HepG2 (cell line): ENCODE data around the gene ZNF683. TPM values are rescaled to one million over a fixed set of nuclear protein-coding genes. Genes with fewer than 3 reads are reported as not detected.

ENCODE experiments used
- AHDC1 ChIP-seq: sonication (generic); formaldehyde crosslinking; IDR thresholded peaks from 2 replicates; pipeline ENCODE4 v1.5.1; 2020; ENCODE audit warnings: mild to moderate bottlenecking, missing genetic modification reagents, borderline replicate concordance
- BCL6 ChIP-seq: IDR thresholded peaks from 2 replicates; pipeline ENCODE4 v1.6.1; 2016; ENCODE audit warnings: missing genetic modification reagents, missing compliant biosample characterization
- CBX5 ChIP-seq: sonication (generic); formaldehyde crosslinking; IDR thresholded peaks from 2 replicates; pipeline ENCODE4 v1.4.0; 2020; ENCODE audit warnings: missing genetic modification reagents, borderline replicate concordance
- HNF4A ChIP-seq: sonication (generic); formaldehyde crosslinking; IDR thresholded peaks from 2 replicates; pipeline ENCODE4 v1.4.0; 2020; ENCODE audit warnings: missing genetic modification reagents
- HOXA3 ChIP-seq: sonication (generic); formaldehyde crosslinking; IDR thresholded peaks from 2 replicates; pipeline ENCODE4 v1.5.0; 2020; ENCODE audit warnings: missing genetic modification reagents
- KAT8 ChIP-seq: IDR thresholded peaks from 2 replicates; pipeline ENCODE4 v1.6.1; 2016; ENCODE audit warnings: missing genetic modification reagents, missing compliant biosample characterization
- NCOA2 ChIP-seq: sonication (generic); formaldehyde crosslinking; IDR thresholded peaks from 2 replicates; pipeline ENCODE4 v1.8.0; 2022; ENCODE audit warnings: inconsistent platforms
- PHF21A ChIP-seq: sonication (generic); formaldehyde crosslinking; IDR thresholded peaks from 2 replicates; pipeline ENCODE4 v1.5.0; 2020; ENCODE audit warnings: mild to moderate bottlenecking, missing genetic modification reagents
- RORA ChIP-seq: sonication (generic); formaldehyde crosslinking; IDR thresholded peaks from 2 replicates; pipeline ENCODE4 v1.5.0; 2020; ENCODE audit warnings: mild to moderate bottlenecking, missing genetic modification reagents, moderate library complexity
- SATB2 ChIP-seq: sonication (generic); formaldehyde crosslinking; IDR thresholded peaks from 2 replicates; pipeline ENCODE4 v1.5.0; 2020; ENCODE audit warnings: missing genetic modification reagents
- SMARCC2 ChIP-seq: fragments of 450-650 bp; IDR thresholded peaks from 2 replicates; pipeline ENCODE4 v1.6.1; 2017; ENCODE audit warnings: antibody characterized with exemption, mild to moderate bottlenecking
- ZGPAT ChIP-seq: IDR thresholded peaks from 2 replicates; pipeline ENCODE4 v1.6.1; 2016; ENCODE audit warnings: mild to moderate bottlenecking
- ZNF263 ChIP-seq: sonication (generic); formaldehyde crosslinking; IDR thresholded peaks from 2 replicates; pipeline ENCODE4 v1.4.0; 2020; ENCODE audit warnings: missing genetic modification reagents
- ZNF33A ChIP-seq: sonication (generic); formaldehyde crosslinking; IDR thresholded peaks from 2 replicates; pipeline ENCODE4 v1.5.1; 2020; ENCODE audit warnings: missing genetic modification reagents, mild to moderate bottlenecking, moderate library complexity, borderline replicate concordance
- ZNF431 ChIP-seq: sonication (generic); formaldehyde crosslinking; IDR thresholded peaks from 2 replicates; pipeline ENCODE4 v1.9.0; 2022; ENCODE audit warnings: missing genetic modification reagents, low read depth, mild to moderate bottlenecking, borderline replicate concordance
- polyA plus RNA-seq, 8 experiments: library from polyadenylated mRNA; depleted of rRNA in 3 of 8; stranded (reverse) in 7 of 8; unstranded in 1 of 8; fragments of >200 nt; fragmentation: Illumina TruSeq in 4 of 8; extraction: Trizol in 4 of 8; gene quantifications; 2 replicates each; pipeline versions ENCODE4 v1.2.1 to v1.2.3, GENCODE V29; 2011 to 2016; ENCODE audit warnings: low read depth in 4 of 8, missing spikeins in 1 of 8, mixed read lengths in 1 of 8; ENCODE audit not compliant: insufficient read depth in 1 of 8
- total RNA-seq, 5 experiments: library from RNA; depleted of rRNA; stranded (reverse); fragments of >200 nt; fragmentation: Illumina TruSeq; extraction: Trizol; gene quantifications; 2 replicates each; pipeline ENCODE4 v1.2.3, GENCODE V29; 2016; ENCODE audit warnings: low read depth in 1 of 5
- TF ChIP-seq, protein P1 (sequence below): sonication (generic); formaldehyde crosslinking; IDR thresholded peaks from 2 replicates; pipeline ENCODE4 v1.4.0; 2020; ENCODE audit warnings: missing genetic modification reagents
- TF ChIP-seq, protein P2 (sequence below): sonication (generic); formaldehyde crosslinking; IDR thresholded peaks from 2 replicates; pipeline ENCODE4 v1.5.1; 2020; ENCODE audit warnings: mild to moderate bottlenecking, moderate library complexity, missing genetic modification reagents
- TF ChIP-seq, protein P3 (sequence below): sonication (generic); formaldehyde crosslinking; IDR thresholded peaks from 2 replicates; pipeline ENCODE4 v1.5.1; 2020; ENCODE audit warnings: mild to moderate bottlenecking, missing genetic modification reagents, moderate library complexity

The ZNF683 gene
- total and polyA plus RNA-seq, 2 of the 13 experiments (the other 11 are each of a cell fraction or from before 2014, with no cell fraction given), result not detected

- TF ChIP-seq, protein P1, sequence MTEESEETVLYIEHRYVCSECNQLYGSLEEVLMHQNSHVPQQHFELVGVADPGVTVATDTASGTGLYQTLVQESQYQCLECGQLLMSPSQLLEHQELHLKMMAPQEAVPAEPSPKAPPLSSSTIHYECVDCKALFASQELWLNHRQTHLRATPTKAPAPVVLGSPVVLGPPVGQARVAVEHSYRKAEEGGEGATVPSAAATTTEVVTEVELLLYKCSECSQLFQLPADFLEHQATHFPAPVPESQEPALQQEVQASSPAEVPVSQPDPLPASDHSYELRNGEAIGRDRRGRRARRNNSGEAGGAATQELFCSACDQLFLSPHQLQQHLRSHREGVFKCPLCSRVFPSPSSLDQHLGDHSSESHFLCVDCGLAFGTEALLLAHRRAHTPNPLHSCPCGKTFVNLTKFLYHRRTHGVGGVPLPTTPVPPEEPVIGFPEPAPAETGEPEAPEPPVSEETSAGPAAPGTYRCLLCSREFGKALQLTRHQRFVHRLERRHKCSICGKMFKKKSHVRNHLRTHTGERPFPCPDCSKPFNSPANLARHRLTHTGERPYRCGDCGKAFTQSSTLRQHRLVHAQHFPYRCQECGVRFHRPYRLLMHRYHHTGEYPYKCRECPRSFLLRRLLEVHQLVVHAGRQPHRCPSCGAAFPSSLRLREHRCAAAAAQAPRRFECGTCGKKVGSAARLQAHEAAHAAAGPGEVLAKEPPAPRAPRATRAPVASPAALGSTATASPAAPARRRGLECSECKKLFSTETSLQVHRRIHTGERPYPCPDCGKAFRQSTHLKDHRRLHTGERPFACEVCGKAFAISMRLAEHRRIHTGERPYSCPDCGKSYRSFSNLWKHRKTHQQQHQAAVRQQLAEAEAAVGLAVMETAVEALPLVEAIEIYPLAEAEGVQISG (CRISPR knock-in tag), result peak; percentile 70
- TF ChIP-seq PHF21A (peak; percentile 86), SATB2 (CRISPR knock-in tag) (no peak), BCL6 (CRISPR knock-in tag) (peak; percentile 54; the same call in 1 of the 2 replicates), AHDC1 (CRISPR knock-in tag) (peak; percentile 92), HNF4A (CRISPR knock-in tag) (peak; percentile 92), ZNF263 (peak; percentile 70; the same call in 1 of the 2 replicates), NCOA2 (CRISPR knock-in tag) (peak; percentile 84), KAT8 (CRISPR knock-in tag) (peak; percentile 71), RORA (CRISPR knock-in tag) (0 out of 2 replicates have a peak, but pooled peaks have one; percentile 69), HOXA3 (CRISPR knock-in tag) (peak; percentile 87), ZNF431 (CRISPR knock-in tag) (peak; percentile 79; the same call in 1 of the 2 replicates), SMARCC2 (0 out of 2 replicates have a peak, but pooled peaks have one; percentile 62), ZGPAT (CRISPR knock-in tag) (peak; percentile 88; the same call in 1 of the 2 replicates), CBX5 (CRISPR knock-in tag) (peak; percentile 83), ZNF33A (CRISPR knock-in tag) (peak; percentile 44; the same call in 1 of the 2 replicates)
- TF ChIP-seq, protein P2, sequence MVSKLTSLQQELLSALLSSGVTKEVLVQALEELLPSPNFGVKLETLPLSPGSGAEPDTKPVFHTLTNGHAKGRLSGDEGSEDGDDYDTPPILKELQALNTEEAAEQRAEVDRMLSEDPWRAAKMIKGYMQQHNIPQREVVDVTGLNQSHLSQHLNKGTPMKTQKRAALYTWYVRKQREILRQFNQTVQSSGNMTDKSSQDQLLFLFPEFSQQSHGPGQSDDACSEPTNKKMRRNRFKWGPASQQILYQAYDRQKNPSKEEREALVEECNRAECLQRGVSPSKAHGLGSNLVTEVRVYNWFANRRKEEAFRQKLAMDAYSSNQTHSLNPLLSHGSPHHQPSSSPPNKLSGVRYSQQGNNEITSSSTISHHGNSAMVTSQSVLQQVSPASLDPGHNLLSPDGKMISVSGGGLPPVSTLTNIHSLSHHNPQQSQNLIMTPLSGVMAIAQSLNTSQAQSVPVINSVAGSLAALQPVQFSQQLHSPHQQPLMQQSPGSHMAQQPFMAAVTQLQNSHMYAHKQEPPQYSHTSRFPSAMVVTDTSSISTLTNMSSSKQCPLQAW (CRISPR knock-in tag), result peak; percentile 57; the same call in 1 of the 2 replicates
- TF ChIP-seq, protein P3, sequence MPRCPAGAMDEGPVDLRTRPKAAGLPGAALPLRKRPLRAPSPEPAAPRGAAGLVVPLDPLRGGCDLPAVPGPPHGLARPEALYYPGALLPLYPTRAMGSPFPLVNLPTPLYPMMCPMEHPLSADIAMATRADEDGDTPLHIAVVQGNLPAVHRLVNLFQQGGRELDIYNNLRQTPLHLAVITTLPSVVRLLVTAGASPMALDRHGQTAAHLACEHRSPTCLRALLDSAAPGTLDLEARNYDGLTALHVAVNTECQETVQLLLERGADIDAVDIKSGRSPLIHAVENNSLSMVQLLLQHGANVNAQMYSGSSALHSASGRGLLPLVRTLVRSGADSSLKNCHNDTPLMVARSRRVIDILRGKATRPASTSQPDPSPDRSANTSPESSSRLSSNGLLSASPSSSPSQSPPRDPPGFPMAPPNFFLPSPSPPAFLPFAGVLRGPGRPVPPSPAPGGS, result peak; percentile 71
These were observed 14.9 kb upstream of the ZNF683 start (continued) for GRCh38 chr1:26387447-26387846.
